ENCODE results near the gene HCN4.

DNA sequence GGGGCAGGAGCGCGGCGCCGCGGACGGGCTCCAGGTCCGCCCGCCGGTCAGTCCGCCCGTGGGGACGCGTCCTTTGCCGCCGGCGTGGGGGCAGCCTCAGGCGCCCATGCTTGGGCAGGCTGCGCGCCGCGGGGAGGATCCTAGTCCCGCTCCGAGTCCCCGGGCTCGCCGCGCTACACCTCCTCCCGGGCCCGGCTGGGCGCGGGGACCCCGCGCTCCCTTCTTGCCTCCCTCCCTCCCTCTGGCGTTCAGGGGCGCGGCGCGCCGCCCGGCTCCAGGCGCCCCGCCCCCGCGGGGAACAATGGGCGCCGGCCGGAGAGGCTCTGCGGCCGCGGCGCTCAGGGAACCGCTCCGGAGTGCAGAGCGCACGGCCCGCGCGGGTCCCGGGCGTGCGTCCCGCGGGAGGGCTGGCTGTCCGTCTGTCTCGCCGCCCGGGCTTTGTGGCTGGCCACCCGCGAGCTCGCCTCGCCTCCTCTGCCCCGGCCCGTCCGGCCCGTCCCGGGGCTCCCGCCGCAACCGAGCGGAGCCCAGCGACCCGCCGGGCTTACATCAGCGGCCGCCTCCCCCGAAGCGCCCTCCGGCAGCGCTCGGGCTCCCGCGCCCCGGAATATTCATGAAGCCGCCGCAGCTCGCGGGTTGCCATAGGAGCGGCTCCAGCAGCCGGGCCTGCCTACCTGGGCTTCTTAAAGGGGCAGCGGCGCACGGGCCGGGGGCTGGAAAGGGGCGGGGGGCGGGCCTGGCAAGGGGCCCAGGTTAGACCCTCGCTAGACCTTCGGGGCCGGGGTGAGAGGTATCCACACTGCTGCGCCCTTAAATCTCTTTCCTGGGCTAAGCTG lies at the start of gene HCN4:
- TF ChIP-seq, protein P1, sequence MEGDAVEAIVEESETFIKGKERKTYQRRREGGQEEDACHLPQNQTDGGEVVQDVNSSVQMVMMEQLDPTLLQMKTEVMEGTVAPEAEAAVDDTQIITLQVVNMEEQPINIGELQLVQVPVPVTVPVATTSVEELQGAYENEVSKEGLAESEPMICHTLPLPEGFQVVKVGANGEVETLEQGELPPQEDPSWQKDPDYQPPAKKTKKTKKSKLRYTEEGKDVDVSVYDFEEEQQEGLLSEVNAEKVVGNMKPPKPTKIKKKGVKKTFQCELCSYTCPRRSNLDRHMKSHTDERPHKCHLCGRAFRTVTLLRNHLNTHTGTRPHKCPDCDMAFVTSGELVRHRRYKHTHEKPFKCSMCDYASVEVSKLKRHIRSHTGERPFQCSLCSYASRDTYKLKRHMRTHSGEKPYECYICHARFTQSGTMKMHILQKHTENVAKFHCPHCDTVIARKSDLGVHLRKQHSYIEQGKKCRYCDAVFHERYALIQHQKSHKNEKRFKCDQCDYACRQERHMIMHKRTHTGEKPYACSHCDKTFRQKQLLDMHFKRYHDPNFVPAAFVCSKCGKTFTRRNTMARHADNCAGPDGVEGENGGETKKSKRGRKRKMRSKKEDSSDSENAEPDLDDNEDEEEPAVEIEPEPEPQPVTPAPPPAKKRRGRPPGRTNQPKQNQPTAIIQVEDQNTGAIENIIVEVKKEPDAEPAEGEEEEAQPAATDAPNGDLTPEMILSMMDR (IDR thresholded peaks at IDR 0.05) = no peak
- no peak for TF ChIP-seq POLR2A (IDR thresholded peaks at IDR 0.05)

Measured in thyroid gland (tissue), 4 donors.